Endometrial microvascular endothelial cells (primary cell): Measurements from ENCODE around the gene KLKB1. TPM values are rescaled to one million over a fixed set of nuclear protein-coding genes. Genes with fewer than 3 reads are reported as not detected.

Source experiments
- in situ Hi-C: cut with HindIII; loops from 2 replicates; pipeline ENCODE4 v1.10.0; 2017; ENCODE audit warnings: low sequenced_read_pairs, low pct_unique_long_range_greater_than_20kb; ENCODE audit errors: inconsistent ontology term
- total RNA-seq: library from RNA; depleted of rRNA; stranded (reverse); fragments of >200 nt; gene quantifications from one replicate; pipeline ENCODE4 v1.2.3, GENCODE V29; 2015; ENCODE audit errors: inconsistent ontology term

The KLKB1 gene
- total RNA-seq, 1 donor from 2014 or later, result not detected

DNA sequence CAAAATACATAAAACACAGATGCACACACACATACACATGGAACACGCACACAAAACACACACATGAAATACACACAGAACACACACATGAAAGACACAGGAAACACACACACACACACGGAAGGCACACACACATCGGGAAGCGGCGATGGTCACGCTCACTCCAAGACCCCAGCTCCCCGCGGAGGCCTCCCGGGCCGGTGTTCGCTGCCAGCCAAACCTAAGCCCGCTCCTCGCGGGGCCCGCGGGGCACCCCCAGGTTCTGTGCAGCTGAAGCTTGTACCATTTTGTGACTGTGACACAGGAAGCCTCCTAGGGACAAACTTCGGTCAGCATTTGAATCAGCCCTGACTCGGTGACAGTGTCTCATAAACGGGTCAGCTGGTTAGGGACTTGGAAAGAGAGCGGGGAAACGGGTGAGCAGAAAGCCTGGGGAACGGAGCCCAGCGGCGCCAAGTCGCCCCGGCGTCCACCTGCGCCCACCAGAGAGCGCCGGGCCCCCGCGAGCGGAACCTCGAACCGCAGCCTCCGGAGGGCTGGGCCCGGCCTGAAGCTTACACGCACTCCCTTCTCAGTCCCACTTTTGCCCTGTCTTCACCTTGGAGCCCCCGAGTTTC is 70.8 kb downstream of the KLKB1 start:
- in situ Hi-C loops, result no loop called here

DNA sequence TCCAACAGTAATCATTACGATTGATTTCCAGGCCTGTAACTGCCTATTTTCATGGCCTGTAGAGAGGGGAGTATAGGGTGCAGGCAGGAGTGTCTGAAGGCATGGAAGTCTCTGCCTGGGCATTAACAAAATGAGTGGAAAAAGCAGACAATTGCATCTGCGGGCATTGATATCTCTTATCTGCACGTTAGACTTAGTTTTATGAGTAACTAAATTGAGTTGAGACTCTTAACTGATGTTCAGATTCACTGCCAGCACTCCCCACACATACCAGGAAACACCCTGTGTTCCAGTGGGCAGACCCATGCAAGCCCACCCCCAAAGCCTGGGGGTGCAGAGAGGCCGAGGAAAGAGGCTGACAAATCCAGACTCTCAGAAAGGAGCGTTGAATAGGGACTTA is 72.0 kb downstream of the KLKB1 start:
- in situ Hi-C loops, result no loop called here

DNA sequence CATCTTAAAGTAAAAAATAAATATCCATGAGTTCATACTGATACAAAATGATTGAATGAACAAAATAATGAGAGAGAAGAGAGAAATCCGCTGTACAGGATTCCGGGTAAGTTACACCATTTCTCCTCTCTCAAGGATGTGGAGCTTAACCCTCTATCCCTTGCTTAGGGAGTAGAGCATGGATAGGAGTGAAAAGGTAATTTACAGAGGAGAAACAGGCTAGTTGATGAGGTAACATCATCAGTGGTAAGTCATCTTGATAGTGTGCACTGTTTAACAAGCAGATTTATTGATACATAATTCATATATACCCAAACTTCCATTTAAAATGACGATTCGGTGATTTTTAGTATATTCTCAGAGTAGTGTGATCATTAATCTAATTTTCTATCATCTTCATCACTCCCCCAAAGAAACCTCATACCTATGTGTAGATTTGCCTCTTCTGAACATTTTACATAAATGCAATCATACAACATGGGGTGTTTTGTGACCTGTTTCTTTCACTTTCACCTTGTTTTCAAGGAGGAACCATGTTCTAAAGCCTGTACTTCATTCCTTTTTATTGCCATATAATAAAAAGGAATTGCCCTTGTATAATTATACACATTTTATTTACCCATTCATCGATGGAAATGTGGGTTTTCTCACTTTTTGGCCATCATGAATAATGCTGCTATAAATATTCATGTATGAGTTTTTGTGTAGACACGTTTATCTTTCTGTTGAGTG is 73.5 kb downstream of the KLKB1 start:
- in situ Hi-C loops, result no loop called here

DNA sequence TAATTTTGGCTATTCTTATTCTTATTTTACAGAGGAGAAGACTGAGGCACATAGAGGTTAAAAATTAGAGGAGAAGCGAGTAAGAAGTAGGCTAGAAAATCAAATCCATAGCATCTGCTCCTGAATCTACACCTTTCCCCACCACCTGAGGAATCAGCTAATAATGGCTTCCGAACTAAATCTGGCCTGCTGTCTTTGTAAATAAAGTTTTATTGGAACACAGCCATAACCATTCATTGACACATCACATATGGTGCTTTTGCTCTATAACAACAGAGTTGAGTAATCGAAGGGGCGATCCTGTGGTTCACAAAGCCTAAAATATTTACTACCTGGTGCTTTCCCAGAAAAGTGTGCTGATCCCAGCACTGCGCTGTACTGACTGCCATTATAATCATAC is 76.9 kb downstream of the KLKB1 start:
- in situ Hi-C loops, result no loop called here

DNA sequence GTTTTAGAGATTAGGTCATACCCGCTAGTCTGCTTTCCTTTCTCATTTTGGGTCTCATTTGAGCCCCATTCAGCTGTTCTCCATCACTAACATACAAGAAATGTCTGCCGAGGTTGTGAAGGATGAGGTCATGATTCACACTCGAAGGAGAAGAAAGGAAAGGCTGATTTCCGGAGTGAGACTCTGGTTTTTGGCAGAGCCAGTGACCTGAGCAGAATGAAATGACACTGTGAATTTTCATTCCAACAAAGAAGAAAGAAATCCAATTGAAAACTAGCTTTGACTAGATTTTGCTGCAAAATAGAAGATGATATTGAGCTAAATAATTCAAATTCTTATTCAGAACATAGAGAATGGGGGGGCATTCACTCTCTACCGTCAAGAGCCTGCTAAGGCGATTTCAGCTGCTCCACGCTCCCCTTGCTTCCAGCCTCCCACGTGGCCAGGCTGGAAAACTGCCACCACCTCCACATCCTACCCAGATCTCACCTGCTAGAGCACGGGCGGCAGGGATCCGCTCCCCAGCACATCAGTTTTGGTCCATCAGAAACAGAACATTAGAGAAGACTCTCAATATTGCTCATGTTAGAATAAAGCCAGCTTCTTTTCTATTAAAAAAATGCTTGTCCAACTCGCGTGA is 77.7 kb downstream of the KLKB1 start:
- in situ Hi-C loops, result no loop called here

DNA sequence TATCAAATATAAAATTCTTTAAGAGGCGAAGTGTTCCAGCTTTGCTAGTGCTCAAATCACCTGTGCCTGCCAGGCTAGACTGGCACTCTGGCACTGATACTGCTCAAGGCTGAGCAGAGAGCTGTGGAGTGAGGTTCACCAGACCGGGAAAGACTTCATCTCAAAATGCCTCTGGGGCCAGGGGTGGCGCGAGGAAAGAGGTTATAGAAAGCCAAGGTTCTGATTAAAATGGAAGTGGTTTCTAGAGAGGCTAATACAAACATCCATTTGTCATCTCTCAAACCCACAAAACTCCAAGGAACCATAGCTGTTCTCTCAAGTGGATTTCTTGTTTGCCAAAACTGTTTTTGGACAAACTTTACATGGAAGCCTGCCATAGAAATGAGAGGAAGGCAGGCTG is 80.2 kb downstream of the KLKB1 start:
- in situ Hi-C loops, result no loop called here

DNA sequence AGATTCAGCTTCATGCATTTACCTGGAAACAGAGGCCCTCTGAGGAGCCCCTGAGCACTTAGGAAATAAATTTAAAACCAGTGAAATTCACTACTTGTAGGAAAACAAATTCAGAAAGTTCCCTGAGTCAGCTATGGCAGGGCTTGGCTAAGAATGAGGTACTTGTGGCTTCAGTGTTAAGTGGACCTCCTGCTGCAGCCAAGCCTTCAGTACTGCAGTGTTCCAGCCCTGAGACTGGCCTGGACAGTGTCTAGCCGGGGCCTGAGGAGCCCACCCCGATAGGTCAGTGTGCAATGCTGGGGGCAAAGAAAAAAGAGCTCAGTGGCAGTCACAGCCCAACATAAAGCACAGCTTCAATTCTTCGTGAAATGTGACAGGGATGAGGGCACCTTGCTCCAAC is 80.6 kb downstream of the KLKB1 start:
- in situ Hi-C loops, result no loop called here

Other genes starting within 250 kb of the KLKB1 start
- gene TLR3, start 158.4 kb upstream of the KLKB1 start, total RNA-seq, result 10.7 TPM
- gene FAM149A, start 122.8 kb upstream of the KLKB1 start, total RNA-seq, result not detected
- 3.3 TPM for gene CYP4V2, start 35.9 kb upstream of the KLKB1 start, total RNA-seq
- gene F11, start 38.7 kb downstream of the KLKB1 start, total RNA-seq, result not detected